Occipital lobe (tissue), 2 donors: Measurements from ENCODE around the gene TCHP. TPM values are rescaled to one million over a fixed set of nuclear protein-coding genes. Genes with fewer than 3 reads are reported as not detected.

Experiments used
- DNase-seq: peaks from one replicate; lab custom pipeline; 2025; lab: John Stamatoyannopoulos, UW
- total RNA-seq: library from RNA; depleted of rRNA; stranded (reverse); fragments of >200 nt; gene quantifications from one replicate; pipeline ENCODE4 v1.2.3, GENCODE V29; 2014

TCHP gene
- total RNA-seq, 1 donor from 2014 or later, result 6.2 TPM

- DNase-seq, result no peak
These were observed 32.9 kb downstream of the TCHP start for GRCh38 chr12:109932878-109933503.

- DNase-seq, result no peak
These were observed 34.0 kb downstream of the TCHP start for GRCh38 chr12:109934026-109934425.

- no peak for DNase-seq
These were observed 37.3 kb downstream of the TCHP start for GRCh38 chr12:109937371-109937770.

- DNase-seq, result no peak
These were observed 38.9 kb downstream of the TCHP start for GRCh38 chr12:109938947-109939346.

GRCh38 chr12:109939504-109939903 is 39.4 kb downstream of the TCHP start:
- no peak for DNase-seq

- DNase-seq, result no peak
These were observed 40.4 kb downstream of the TCHP start for GRCh38 chr12:109940339-109940923.

GRCh38 chr12:109943811-109944210 is 43.7 kb downstream of the TCHP start:
- no peak for DNase-seq

- no peak for DNase-seq
These were observed 44.7 kb downstream of the TCHP start for GRCh38 chr12:109944561-109945359.

- DNase-seq, result no peak
These were observed 46.4 kb downstream of the TCHP start for GRCh38 chr12:109946505-109946904.

- no peak for DNase-seq
These were observed 46.8 kb downstream of the TCHP start for GRCh38 chr12:109946913-109947312.

- DNase-seq, result no peak
These were observed 47.4 kb downstream of the TCHP start for GRCh38 chr12:109947521-109947920.

- DNase-seq, result no peak
These were observed 48.3 kb downstream of the TCHP start for GRCh38 chr12:109948368-109948767.

GRCh38 chr12:109949089-109949488 is 49.0 kb downstream of the TCHP start:
- DNase-seq, result no peak

- DNase-seq, result no peak
These were observed 50.6 kb downstream of the TCHP start for GRCh38 chr12:109950625-109951024.

- DNase-seq, result no peak
These were observed 51.1 kb downstream of the TCHP start for GRCh38 chr12:109951136-109951535.

GRCh38 chr12:109951751-109952150 is 51.7 kb downstream of the TCHP start:
- no peak for DNase-seq

GRCh38 chr12:109952160-109952858 is 52.2 kb downstream of the TCHP start:
- DNase-seq, result no peak

GRCh38 chr12:109952873-109953272 is 52.8 kb downstream of the TCHP start:
- DNase-seq, result no peak

- no peak for DNase-seq
These were observed 53.6 kb downstream of the TCHP start for GRCh38 chr12:109953656-109954055.

- DNase-seq, result no peak
These were observed 58.3 kb downstream of the TCHP start for GRCh38 chr12:109958374-109958773.

- no peak for DNase-seq
These were observed 59.5 kb downstream of the TCHP start for GRCh38 chr12:109959411-109960093.

- no peak for DNase-seq
These were observed 61.1 kb downstream of the TCHP start for GRCh38 chr12:109961201-109961600.
